Stimulated activated CD4-positive, alpha-beta T cell treated with anti-CD3 and anti-CD28 coated beads, TNF-alpha, amount 100 ng/mL, for 1 hour (primary cell): ENCODE data around the gene NFS1.
"Not testable (repeated sequence)": the region's sequence is repeated elsewhere in the genome, so short reads cannot be mapped to it uniquely, and the experiment has no call there.

Experiments used
- DNase-seq, 3 donors: peaks; one replicate each; pipeline ENCODE4 v3.0.0-alpha.2; 2020; ENCODE audit warnings: low read depth in 3 of 3, low spot score in 1 of 3

Gene NFS1

GRCh38 chr20:35710039-35710438, 10.9 kb upstream of the NFS1 start:
- no peak for DNase-seq

DNA sequence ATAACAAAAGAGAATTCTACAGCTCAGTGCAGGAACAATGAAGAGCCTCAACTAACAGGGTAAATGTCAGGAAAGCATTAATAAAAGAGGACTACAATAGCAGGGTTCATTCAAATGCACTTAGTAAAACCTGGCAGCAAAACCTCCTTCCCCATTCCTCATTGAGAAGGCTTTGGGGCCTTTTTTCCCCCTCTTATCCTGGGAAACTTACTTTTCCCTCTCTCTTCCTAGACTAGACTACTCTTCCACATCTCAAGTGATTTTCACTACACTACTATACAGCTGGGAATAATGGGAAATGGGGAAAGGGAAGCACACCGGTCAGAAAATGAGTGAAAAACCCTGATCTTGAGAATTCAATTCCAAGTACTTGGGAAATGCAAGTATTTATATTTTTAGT, 10.1 kb upstream of the NFS1 start:
- DNase-seq = no peak

- DNase-seq = no peak
These were observed 9.3 kb upstream of the NFS1 start for GRCh38 chr20:35708502-35708901.

GRCh38 chr20:35706591-35707529, 7.7 kb upstream of the NFS1 start:
- not testable (repeated sequence) for DNase-seq

GRCh38 chr20:35705894-35706293, 6.7 kb upstream of the NFS1 start:
- not testable (repeated sequence) for DNase-seq

GRCh38 chr20:35704514-35705261, 5.5 kb upstream of the NFS1 start:
- no peak for DNase-seq

DNA sequence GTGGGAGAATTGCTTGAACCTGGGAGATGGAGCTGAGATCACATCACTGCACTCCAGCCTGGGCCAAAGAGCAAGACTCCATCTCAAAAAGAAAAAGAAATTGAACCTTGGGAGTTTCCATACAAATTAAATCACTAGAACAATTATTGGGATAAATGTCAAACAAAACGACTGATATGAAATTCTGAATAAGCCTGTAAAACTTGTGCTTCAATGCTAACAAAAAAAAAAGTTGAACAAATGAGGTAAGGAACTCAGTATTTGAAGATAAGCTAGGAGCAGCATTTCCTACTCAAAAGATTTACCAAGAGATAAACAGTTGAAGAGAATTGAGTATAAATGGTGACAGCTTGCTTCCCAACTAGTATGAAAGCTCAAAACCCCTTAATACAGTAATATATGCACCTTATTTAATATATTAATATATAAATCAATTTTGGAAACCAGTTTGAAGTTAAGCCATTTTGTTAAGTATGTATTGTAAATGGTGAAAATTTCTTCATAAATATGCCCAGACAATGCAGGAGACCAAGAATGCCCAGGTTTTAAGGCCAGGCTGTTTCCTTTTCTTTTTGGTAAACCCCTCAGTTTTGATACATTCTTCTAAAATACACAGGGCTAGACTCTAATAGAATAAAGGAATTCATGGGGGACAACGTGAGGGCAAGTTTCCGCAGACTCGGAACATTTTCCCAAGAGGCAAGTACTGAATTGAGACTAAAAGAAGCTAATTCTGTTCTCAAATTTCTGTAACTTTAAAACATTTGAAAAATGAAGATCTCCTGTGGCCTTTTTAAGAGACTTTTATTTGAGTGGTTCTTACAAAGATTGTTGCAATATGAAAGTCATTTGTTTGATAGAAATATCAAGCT, 3.9 kb upstream of the NFS1 start:
- DNase-seq = no peak

DNA sequence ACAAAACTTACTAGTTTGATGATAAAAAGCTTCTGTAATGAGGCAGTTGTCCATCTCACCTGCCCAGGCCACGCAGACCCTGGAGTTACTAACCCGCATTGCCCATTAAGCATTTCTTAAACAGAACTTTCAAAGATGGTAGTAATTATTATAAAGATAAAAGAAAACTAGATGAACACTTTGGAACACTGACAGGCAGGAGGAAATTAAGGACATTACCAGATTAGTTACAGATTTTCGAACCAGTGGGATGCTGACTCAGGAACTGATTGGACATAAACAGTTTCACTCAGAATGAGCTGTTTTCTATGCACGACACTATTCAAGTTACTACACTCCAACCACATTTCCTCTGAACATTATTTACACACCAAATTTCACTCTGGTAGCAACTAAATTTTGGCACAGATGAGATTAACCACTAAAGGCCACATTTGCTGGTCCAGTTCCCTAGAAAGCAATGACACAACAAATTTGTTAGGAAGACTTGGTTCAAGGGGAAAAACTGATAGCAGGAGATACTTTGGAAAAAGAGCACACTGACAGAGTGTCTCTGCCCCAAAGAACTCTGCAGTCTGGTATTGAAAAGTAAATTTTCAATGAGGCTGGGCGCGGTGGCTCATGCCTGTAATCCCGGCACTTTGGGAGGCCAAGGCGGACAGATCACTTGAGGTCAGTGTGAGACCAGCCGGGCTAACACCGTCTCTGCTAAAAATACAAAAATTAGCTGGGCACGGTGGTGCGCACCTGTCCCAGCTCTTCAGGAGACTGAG, 3.1 kb upstream of the NFS1 start:
- no peak for DNase-seq

DNA sequence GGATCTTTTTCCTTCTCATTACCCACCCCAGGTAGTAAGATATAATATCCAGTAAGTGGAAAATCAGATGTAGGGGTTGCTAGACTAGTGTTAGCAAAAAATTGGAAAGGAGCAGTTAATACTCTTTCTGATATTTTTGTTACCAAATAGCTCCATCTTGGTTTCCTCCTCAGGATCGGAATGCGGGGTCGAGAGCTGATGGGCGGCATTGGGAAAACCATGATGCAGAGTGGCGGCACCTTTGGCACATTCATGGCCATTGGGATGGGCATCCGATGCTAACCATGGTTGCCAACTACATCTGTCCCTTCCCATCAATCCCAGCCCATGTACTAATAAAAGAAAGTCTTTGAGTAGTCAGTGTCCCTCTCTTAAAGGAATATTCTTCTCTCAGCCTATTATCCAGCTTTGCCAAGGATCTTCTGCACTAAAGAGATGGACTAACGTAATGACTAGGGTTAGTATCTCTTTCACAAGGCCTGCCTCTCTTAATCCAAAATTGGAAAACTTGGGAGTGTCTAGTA, 1.5 kb upstream of the NFS1 start:
- DNase-seq = no peak

DNA sequence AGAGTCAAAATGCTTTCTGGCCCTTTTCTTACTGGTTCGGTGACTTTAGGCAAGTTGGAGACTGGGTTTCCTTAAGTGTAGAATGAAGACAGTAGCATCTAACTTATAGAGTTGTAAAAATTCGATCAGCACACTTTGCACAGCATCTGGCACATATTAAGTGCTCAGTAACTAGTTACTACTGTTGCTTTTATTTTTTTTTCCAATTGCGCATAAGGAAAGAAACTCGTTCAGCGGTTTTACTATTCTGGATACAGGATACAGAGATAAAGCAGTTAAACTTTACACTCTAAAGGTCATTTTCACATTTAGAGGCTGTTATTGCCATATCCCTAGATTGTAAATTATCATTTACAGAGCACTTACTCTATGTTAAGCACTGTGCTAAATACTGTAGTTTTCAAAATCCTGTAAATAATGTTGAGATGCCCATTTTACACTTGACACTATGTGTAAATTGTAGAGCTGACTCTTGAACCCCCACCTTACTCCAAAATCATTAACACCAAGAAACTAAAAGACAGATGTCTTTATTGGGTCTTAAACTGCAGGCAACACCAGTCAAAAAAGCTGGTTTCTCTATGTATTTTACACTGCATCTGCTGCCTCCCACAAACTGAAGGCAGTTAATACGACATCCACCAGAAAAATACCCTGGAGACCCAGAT, 939 bp upstream of the NFS1 start:
- no peak for DNase-seq

DNA sequence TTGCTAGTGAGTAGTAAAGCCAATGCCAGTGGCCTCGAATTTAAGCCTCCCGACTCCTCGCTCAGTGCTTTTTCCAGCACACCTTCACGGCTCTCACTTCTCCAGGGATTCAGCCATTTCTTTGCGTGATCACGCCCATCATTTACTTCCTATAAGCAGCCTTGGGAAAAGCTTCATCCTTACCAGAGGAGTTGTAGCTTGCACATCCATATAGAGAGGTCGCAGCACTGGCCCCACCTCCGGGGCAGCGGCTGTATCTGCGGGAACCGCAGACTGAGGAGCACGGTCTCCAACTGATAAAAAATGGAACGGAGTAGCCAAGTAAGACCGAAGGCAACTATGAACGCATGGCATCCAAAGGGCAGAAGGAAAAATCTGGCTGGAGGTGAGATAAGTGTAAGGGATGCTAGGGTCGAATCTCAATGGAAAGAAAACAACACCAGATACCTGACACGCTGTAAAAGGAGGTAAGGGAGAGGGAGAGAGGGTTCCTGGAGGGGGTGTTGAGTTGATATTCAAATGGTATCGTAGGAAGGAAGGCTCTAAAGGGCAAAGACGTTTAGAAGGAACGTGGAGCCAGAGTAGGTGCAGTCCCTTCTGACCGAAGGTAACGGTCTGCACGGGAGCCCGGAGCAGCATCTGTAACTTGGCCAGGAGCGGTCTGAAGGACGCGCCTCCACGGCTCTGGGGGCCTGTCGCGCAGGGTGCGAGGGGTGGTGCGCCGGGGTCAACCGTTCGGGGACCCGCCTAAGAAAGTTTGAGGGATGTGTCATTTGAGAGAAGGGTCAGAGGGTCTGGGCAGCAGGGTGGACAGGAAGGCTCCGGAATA, 640 bp downstream of the NFS1 start:
- no peak for DNase-seq

DNA sequence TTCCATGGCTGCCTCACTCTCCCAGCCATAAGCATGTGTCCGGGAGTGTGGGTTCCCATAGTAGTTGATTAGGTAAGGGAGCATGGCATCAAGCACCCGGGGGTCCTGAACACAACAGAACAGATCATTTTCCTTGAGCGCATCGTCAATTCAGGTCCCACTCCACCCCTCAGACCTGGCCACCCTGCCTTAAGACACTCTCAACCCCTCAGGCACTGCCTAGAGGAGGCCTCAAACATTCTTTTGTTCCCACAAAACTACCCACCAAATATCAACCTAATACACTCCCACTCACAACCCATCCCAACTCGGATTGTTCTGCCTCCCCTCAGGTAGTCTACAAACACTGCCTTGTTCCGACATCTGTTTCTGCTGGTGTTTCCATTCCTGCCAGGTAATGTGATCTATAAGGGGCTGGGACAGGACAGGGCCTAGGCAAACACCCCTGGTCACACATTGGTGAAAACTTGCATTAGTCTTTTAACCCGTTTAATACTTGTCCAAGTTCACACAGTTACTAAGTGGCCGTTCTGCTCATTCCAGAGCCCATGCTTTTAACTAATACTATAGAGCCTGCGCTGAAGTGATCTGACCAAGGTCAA, 1.4 kb downstream of the NFS1 start:
- no peak for DNase-seq

DNA sequence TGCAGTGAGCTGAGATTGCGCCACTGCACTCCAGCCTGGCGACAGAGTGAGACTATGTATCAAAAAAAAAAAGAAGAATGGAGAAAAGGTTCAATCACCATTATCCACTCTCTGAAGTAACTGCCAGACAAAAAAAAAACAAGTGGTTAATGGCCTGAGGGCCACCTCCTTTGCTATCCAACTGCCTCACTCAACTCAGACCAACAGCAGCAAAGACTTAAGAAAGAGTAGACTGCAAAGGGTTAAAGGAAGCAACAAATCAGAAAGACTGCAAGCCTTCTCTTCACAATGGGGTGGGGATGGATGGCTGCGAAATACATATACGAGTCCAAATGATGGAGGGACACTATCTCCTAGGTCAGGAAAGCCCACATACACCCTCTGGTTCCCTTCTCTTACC, 3.2 kb downstream of the NFS1 start:
- DNase-seq = no peak

- DNase-seq = no peak
These were observed 3.9 kb downstream of the NFS1 start for GRCh38 chr20:35695245-35695749.

DNA sequence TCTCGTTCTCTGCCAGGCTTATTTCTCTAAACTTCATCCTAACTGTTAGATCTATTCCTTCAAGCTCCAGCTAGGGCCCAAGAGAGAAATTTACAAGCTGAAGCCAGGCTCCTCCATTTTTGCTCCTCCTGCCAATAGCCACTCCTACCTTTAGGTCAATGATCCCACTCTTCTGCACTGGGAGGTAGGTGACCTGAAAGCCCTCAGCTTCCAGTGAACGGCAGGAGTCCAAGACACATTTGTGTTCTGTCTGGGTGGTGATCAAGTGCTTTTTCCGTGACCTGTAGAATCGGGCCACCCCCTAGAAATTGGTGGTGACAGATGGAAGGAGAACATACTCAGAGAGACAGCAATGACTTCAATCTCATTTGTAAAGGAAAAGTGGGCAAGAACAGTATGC, 8.9 kb downstream of the NFS1 start:
- DNase-seq = no peak

DNA sequence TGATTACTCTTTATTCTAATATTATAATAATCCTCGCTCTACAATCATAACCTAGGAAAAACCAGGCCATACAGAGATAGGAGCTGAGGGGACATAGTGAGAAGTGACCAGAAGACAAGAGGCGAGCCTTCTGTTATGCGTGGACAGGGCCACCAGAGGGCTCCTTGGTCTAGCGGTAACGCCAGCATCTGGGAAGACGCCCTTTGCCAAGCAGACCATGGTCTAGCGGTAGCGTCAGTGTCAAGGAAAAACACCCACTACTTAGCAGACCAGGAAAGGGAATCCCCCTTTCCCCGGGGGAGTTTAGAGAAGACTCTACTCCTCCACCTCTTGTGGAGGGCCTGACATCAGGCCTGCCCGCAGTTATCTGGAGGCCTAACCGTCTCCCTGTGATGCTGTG, 12.3 kb downstream of the NFS1 start:
- not testable (repeated sequence) for DNase-seq

DNA sequence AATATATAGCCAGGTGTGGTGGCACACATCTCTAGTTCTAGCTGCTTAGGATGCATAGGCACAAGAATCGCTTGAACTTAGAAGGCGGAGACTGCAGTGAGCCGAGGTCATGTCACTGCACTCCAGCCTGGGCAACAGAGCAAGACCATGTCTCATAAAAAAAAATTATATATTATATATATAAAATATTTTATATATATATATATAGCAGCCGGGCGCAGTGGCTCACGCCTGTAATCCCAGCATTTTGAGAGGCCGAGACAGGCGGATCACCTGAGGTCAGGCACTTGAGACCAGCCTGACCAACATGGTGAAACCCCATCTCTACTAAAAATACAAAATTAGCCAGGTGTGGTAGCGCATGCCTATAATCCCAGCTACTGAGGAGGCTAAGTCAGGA, 13.8 kb downstream of the NFS1 start:
- DNase-seq = not testable (repeated sequence)

DNA sequence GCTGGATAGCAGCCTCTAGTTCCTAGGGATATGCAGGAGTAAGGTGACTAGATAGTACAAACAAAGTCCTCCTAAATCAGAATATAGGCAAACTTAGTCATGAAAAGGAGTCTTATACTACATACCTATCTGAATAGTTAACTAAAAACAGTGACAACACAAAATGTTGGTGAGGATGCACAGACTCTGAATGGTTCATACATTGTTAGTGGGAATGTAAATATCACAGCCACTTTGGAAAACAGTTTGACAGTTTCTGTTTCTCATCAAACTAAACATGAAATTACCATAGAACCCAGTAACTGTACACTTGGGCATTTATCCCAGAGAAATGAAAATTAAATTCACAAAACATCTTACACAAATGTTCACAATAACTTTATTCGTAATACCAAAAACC, 17.2 kb downstream of the NFS1 start:
- DNase-seq = no peak
